ENCODE data around the gene KRT9. TPM values are rescaled to one million over a fixed set of nuclear protein-coding genes. Genes with fewer than 3 reads are reported as not detected.

KRT9 gene
- total RNA-seq, 3 donors from 2014 or later (not counting 1 experiment from before 2014, with no cell fraction given), result not detected

DNA sequence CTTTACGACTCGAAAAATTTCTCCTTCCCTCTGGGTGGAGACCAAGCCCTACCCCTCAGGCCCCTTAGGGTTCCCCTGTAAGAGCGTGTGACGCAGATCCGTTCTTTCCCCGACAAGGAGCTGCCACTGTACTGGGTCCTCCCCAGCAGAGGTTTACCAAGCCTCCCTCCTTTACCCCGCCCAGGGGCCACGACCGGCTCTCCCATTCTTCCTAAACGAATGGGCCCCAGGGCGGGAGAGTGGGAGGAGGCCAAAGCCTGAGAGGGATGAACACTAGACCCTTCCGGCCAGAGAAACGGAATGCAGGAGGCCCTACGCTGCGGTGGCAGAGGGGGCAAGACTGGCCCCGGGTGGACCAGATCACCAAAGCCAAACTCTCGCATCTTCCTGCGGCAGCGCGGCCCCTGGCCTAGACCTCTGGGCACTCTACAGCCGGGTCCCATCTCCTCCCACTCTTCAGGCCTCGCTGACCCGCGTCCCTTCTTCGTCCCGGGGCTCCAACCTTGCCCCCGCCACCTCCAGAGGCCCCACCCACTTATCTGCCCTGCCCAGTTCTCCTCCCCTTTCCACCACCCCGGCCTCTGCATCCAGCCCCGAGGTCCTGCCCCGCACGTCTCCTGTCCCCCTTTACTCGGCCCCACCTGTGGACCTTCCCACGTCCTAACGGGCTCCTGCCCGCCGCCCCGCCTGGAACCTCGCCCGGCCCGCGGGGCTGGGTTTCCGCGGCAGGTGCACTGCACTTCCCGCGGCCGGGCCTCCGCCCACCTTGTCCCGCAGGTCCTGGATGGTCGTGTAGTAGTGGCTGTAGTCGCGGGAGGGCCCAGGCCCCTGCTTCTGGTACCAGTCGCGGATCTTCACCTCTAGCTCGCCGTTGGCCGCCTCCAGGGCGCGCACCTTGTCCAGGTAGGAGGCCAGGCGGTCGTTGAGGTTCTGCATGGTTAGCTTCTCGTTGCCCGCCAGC, 44.5 kb downstream of the KRT9 start:
- peak in 1 of 2 donors; percentile 16 for DNase-seq
- H3K27ac ChIP-seq (ENCODE audit: low read length), result no peak overlapping the region
- no peaks in the 10 kb centered on the region for H3K9me3 ChIP-seq (ENCODE audit: control insufficient read depth, insufficient read depth, low read length)
- 12% methylated on average over 62 of the region's 62 CpGs for WGBS (ENCODE audit: insufficient coverage)
- Mint-ChIP-seq H3K9me3 (no peaks in the 10 kb centered on the region), H3K4me1 (peaks cover 0 to 5% of the 10 kb centered on the region in 2 donors), H3K4me3 (peak overlapping the region; percentile 6), H3K27ac (no peak overlapping the region), H3K36me3 (no peaks in the 10 kb centered on the region), H3K27me3 (ENCODE audit: low read depth in 2 of 2) (peaks cover 42 to 44% of the 10 kb centered on the region in 2 donors)
- peaks cover 16% of the 10 kb centered on the region for H3K4me1 ChIP-seq (ENCODE audit: control insufficient read depth, insufficient read depth, low read length)
- no peaks in the 10 kb centered on the region for H3K36me3 ChIP-seq (ENCODE audit: control insufficient read depth, insufficient read depth, low read length)
- intact Hi-C loops (cut with micrococcal nuclease), result no loop called here
- TF ChIP-seq, protein P1, sequence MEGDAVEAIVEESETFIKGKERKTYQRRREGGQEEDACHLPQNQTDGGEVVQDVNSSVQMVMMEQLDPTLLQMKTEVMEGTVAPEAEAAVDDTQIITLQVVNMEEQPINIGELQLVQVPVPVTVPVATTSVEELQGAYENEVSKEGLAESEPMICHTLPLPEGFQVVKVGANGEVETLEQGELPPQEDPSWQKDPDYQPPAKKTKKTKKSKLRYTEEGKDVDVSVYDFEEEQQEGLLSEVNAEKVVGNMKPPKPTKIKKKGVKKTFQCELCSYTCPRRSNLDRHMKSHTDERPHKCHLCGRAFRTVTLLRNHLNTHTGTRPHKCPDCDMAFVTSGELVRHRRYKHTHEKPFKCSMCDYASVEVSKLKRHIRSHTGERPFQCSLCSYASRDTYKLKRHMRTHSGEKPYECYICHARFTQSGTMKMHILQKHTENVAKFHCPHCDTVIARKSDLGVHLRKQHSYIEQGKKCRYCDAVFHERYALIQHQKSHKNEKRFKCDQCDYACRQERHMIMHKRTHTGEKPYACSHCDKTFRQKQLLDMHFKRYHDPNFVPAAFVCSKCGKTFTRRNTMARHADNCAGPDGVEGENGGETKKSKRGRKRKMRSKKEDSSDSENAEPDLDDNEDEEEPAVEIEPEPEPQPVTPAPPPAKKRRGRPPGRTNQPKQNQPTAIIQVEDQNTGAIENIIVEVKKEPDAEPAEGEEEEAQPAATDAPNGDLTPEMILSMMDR (IDR thresholded peaks at IDR 0.05), result no peak
- H3K4me3 ChIP-seq (ENCODE audit: low read length), result no peak overlapping the region
- peaks cover 26% of the 10 kb centered on the region for H3K27me3 ChIP-seq (ENCODE audit: control insufficient read depth, insufficient read depth, low read length)
- no peak for ATAC-seq

DNA sequence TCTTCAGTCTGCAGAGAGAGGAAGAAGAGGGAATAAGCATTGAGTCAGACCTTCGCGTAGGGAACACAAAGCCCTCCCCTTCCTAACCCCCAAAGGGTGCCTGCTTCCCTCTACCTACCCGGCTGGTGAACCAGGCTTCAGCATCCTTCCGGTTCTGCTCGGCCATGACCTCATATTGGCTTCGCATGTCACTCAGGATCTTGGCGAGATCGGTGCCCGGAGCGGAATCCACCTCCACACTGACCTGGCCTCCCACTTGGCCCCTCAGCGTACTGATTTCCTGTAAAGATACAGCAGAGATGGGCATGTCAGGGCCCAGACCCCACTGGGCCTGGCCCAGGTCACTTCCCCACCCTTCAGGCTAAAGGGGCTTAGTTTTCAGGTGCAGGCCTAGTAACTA, 47.6 kb downstream of the KRT9 start:
- TF ChIP-seq, protein P1 (IDR thresholded peaks at IDR 0.05), result no peak
- WGBS (ENCODE audit: insufficient coverage), result 93% methylated on average over 11 of the region's 11 CpGs
- DNase-seq, result no peak
- Mint-ChIP-seq H3K27me3 (ENCODE audit: low read depth in 2 of 2) (peaks cover 18 to 28% of the 10 kb centered on the region in 2 donors), H3K9me3 (no peaks in the 10 kb centered on the region), H3K4me3 (no peak overlapping the region), H3K36me3 (no peaks in the 10 kb centered on the region), H3K4me1 (peaks cover 0 to 5% of the 10 kb centered on the region in 2 donors), H3K27ac (no peak overlapping the region)
- intact Hi-C loops (cut with micrococcal nuclease), result no loop called here
- peaks cover 23% of the 10 kb centered on the region for H3K27me3 ChIP-seq (ENCODE audit: control insufficient read depth, insufficient read depth, low read length)
- no peak overlapping the region for H3K4me3 ChIP-seq (ENCODE audit: low read length)
- no peak overlapping the region for H3K27ac ChIP-seq (ENCODE audit: low read length)
- no peak for ATAC-seq
- H3K4me1 ChIP-seq (ENCODE audit: control insufficient read depth, insufficient read depth, low read length), result peaks cover 16% of the 10 kb centered on the region
- H3K36me3 ChIP-seq (ENCODE audit: control insufficient read depth, insufficient read depth, low read length), result no peaks in the 10 kb centered on the region
- no peaks in the 10 kb centered on the region for H3K9me3 ChIP-seq (ENCODE audit: control insufficient read depth, insufficient read depth, low read length)

DNA sequence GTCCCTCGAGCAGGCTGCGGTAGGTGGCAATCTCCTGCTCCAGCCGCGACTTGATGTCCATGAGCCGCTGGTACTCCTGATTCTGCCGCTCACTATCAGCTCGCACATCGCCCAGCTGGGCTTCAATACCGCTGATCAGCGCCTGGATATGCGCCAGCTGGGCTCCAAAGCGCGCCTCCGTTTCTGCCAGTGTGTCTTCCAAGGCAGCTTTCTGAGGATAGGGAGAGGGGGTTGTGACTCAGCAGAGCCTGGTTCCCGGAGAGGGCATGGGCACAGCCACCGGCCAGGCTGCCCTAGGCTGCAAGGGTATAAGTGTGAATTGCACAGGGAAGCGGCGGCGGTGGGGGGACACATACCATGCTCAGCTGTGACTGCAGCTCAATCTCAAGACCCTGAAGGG, 48.1 kb downstream of the KRT9 start:
- intact Hi-C loops (cut with micrococcal nuclease), result no loop called here
- no peaks in the 10 kb centered on the region for H3K36me3 Mint-ChIP-seq
- TF ChIP-seq, protein P1 (IDR thresholded peaks at IDR 0.05), result no peak
- no peak for ATAC-seq
- no peaks in the 10 kb centered on the region for H3K36me3 ChIP-seq (ENCODE audit: control insufficient read depth, insufficient read depth, low read length)
- H3K27me3 ChIP-seq (ENCODE audit: control insufficient read depth, insufficient read depth, low read length), result peaks cover 18% of the 10 kb centered on the region
- DNase-seq, result no peak
- H3K4me3 Mint-ChIP-seq, result no peak overlapping the region
- H3K27me3 Mint-ChIP-seq (ENCODE audit: low read depth in 2 of 2), result peaks cover 13 to 23% of the 10 kb centered on the region in 2 donors
- peaks cover 0 to 5% of the 10 kb centered on the region in 2 donors for H3K4me1 Mint-ChIP-seq
- peaks cover 16% of the 10 kb centered on the region for H3K4me1 ChIP-seq (ENCODE audit: control insufficient read depth, insufficient read depth, low read length)
- no peaks in the 10 kb centered on the region for H3K9me3 Mint-ChIP-seq
- H3K27ac Mint-ChIP-seq, result no peak overlapping the region
- no peak overlapping the region for H3K27ac ChIP-seq (ENCODE audit: low read length)
- H3K4me3 ChIP-seq (ENCODE audit: low read length), result no peak overlapping the region
- no peaks in the 10 kb centered on the region for H3K9me3 ChIP-seq (ENCODE audit: control insufficient read depth, insufficient read depth, low read length)
- WGBS (ENCODE audit: insufficient coverage), result 92% methylated on average over 19 of the region's 19 CpGs

All from natural killer cell (primary cell).